Ramos (cell line): ENCODE results near the gene GPR17.

ENCODE experiments used
- in situ Hi-C: fragments of 300-500 bp; cut with MboI; formaldehyde crosslinking; loops from one replicate; pipeline ENCODE4 v1.14.3; 2022; ENCODE audit warnings: low sequenced_read_pairs; ENCODE audit not compliant: unreplicated experiment

GPR17 gene

GRCh38 chr2:127645395-127646291 is at the start of gene GPR17:
Gene GPR17 (plus strand): TSS chr2:127646153. CDS start chr2:127650736, 4,583 bp downstream.
- in situ Hi-C loops, result no loop called here

GRCh38 chr2:127596311-127597045 is 49.5 kb upstream of the GPR17 start:
- in situ Hi-C loops, result no loop called here

DNA sequence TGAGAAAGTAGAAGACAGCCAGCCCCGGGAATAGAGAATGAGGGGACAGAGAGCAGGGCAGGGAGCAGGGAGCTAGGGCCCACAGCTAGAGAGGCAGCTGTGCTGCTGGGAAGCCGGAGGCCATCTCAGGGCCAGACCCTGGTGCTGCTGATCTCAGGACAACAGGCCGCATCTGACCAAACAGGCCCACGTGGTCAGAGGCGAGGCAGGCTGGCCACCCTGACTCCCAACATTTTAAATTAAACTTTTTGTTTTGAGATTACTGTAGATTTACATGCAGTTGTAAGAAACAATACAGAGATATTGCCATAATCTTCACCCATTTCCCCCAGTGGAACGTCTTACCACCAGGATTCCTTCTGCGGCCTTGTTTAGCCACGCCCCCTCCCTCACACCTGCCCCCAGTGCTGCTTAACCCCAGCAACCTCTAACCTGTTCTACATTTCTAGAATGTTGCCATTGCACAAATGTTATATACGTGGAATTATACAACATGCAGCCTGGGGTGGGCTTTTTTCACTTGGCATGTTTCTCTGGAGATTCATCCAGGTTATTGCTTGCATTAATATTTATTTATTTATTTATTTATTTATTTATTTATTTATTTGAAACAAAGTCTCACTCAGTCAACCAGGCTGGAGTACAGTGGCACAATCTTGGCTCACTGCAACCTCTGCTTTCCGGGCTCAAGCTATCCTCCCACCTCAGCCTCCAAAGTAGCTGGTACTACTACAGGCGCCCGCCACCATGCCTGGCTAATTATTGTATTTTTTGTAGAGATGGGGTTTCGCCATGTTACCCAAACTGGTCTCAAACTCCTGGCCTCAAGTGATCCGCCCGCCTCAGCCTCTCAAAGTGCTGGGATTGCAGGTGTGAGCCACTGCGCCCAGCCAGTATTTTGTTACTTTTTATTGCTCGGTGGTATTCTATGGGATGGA is 48.6 kb upstream of the GPR17 start:
- in situ Hi-C loops, result no loop called here

DNA sequence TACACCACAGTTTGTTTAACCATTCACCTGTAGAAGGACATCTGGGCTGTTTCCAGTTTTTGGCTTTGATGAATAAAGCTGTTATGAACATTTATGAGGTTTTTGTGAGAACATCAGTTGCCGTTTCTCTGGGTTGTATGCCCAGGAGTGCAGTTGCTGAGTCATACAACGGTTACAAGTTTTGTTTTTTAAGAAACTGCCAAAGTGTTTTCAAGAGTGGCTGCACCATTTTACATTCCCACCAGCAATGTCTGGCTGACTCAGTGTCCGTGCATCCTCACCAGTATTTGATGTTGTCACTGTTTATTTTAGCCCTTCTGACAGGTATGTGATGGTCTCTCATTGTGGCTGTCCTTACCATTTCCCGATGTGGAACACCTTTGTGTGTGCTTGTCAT is 48.0 kb upstream of the GPR17 start:
- in situ Hi-C loops, result no loop called here

DNA sequence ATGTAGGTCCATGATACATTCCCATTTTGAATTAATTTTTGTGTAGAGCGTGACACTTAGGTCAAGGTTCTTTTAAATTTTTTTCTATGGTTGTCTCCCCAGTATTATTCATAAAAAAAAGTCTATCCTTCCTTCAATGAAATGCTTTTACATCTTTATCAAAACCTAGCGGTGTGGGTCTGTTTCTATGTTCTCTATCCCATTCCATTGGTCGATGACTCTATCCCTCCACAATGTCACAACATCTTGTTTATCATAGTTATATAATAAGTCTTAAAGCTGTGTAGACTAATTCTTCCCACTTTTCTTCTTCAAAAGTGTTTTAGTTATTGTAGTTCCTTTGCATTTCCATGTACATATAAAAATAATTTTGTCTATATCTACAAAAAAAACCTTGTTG is 47.2 kb upstream of the GPR17 start:
- in situ Hi-C loops, result no loop called here

GRCh38 chr2:127599211-127599610 is 46.7 kb upstream of the GPR17 start:
- in situ Hi-C loops, result no loop called here

DNA sequence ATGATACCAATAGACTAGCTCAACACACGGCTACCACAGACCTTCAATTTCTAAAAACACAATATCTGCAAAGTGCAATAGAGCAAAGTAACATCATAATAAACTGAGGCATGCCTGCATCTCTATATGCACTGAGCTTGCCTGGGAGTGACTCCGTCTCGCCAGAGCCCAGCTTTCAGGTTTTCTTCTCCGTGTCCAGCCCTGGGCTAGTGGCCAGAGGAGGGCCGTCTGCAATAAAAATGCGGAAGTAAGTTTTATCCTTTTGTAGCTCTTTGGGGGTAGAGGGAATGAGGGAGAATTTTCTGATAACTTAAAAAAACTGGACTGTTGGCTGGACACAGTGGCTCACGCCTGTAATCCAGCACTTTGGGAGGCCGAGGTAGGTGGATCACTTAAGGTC is 41.0 kb upstream of the GPR17 start:
- in situ Hi-C loops, result no loop called here

GRCh38 chr2:127605691-127606263 is 40.2 kb upstream of the GPR17 start:
- in situ Hi-C loops, result no loop called here

DNA sequence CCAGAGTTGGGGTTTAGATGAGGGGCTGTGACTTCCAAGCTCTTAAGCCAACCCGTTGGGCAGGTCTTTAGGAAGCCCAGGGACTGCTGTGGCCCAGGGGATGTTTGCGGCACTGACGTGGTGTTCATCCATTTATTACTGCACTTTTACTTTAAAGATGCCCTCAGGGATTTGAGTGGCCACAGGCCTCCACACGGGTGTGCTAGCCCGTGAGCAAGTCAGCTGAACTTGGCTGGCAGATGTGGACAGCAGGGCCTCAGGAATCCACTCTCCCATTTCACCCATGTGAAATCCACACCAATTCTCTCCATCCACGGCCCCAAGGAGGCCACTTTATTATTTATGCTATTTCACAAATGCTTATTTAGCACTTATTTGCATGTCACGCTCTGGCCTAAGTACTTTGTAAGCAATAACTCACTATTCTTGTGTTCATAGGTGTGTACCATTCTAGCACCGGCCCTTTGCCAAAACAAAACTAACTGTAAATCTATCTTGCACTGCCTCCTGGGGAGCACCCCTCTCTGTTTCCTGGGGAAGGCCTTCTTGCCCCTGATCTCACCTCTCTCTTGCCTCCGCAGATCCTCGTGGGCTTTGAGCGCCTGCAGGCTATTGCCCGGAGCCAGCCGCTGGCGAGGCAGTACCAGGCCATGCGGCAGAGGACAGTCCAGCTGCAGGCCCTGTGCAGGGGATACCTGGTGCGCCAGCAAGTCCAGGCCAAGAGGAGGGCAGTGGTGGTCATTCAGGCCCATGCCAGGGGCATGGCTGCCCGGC is 39.1 kb upstream of the GPR17 start:
- in situ Hi-C loops, result no loop called here

DNA sequence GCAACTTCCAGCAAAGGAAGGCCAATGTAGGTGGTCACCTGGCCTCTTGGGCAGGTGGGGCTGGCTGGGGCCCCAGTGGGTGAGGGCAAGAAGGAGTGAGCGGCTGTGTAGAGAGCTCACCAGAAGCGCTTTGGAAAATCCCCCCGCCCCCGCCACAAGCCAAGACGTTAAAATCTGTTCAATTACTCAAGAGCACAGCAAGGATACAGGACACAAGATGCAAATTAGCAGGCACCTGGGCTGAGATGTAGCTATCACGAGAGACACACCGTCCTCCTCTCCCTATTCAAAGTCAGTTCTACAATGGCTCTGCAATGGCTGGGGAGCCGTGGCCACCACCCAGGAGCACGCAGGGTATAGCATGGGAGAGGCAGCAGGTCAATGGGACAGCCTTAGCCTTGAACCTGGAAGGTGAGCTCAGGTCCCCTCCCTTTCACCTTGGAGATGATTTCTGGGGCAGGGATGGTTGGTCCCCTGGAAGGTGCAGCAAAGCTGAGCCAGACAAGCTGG is 38.5 kb upstream of the GPR17 start:
- in situ Hi-C loops, result no loop called here

DNA sequence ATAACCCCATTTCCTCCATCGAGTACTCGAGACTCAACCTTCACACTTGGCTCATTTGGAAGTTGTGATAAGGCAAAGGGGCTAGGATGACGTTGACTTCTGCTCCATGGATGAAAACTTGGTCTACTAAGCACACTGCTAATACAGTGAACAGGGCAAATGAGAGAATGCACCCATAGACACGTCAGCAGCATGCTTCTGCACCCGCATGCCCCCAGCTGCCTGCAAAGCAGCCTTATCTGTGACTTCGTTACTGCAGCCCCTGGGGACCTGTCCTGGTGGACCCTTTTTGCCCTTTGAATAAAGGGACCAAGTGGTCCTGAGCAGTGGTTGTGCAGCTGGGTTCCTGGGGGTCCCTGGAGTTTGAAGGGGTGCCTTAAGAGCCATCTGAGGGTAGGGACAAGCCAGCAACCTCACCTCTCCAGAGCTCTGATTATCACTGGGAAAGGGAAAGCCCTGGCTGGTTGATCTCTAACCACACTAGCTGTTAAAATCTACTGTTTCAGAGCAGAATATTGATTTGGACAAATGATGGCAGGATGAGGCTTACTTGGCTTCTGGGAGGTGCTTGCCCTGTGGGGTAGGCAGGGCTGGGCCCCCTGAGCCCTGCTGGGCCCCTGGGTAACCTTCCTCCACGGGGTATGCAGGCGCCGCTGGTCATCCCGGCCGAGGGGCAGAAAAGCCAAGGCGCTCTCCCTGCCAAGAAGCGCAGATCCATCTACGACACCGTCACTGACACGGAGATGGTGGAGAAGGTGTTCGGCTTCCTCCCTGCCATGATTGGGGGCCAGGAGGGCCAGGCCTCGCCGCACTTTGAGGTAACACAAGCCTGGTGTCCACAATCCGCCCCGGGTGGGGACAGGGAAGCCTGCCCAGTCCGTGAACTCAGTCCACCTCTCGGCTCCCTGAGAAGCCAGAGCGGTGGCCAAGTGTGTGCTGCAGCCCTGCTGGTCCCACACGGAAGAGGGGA is 37.6 kb upstream of the GPR17 start:
- in situ Hi-C loops, result no loop called here

GRCh38 chr2:127609031-127609751 is 36.8 kb upstream of the GPR17 start:
- in situ Hi-C loops, result no loop called here

DNA sequence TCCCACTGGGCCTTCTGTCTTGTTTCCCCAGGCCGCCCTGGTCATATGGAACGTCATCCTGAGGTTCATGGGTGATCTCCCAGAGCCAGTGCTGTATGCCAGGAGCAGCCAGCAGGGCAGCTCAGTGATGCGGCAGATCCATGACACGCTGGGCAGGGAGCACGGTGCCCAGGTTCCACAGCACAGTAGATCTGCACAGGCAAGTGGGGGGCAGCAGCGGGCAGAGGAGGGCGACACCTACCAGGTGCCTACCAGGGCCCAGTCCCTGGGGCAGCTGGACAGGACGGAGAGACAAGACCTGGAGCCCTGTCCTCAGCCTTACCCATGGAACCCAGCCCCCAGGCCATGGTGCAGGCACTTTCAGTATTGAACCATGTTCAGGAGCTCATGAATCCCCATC is 36.1 kb upstream of the GPR17 start:
- in situ Hi-C loops, result no loop called here

GRCh38 chr2:127610561-127610960 is 35.4 kb upstream of the GPR17 start:
- in situ Hi-C loops, result no loop called here

- in situ Hi-C loops, result no loop called here
These were observed 34.7 kb upstream of the GPR17 start for GRCh38 chr2:127611076-127611925.

GRCh38 chr2:127612111-127612822 is 33.7 kb upstream of the GPR17 start:
- in situ Hi-C loops, result no loop called here
